GM18867 (cell line): ENCODE measurements around the gene INSRR.

Experiments
- ATAC-seq: cut with Tn5 transposase; IDR thresholded peaks from one replicate; pipeline ENCODE4 v1.9.1; 2021; ENCODE audit warnings: mild to moderate bottlenecking, moderate library complexity; ENCODE audit not compliant: unreplicated experiment

Gene INSRR

GRCh38 chr1:156875341-156875615, 16.4 kb upstream of the INSRR start:
- ATAC-seq, result no peak

GRCh38 chr1:156874572-156875340, 15.8 kb upstream of the INSRR start:
- ATAC-seq, result no peak

DNA sequence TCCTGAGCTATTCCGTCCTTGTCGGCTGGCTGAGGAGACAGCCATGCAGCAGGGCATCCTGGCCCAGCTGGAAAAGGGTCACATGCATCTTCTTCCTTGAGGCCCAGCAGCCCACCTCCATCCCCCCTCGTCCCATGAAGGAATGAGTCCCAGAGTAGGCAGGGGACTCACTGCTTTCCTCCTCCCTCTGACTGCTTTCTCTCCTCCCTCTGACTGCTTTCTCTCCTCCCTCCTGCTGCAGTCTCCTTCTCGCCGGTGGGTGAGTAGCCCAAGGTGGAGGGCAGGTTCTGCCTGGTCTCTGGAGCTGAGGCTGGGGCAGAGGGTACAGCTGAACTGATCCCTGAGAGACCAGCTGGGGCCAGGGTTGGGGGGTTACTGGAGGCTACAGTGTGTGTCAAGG, 15.2 kb upstream of the INSRR start:
- ATAC-seq, result no peak

- no peak for ATAC-seq
These were observed 14.7 kb upstream of the INSRR start for GRCh38 chr1:156873659-156874058.

- ATAC-seq, result no peak
These were observed 10.5 kb upstream of the INSRR start for GRCh38 chr1:156869455-156869854.

DNA sequence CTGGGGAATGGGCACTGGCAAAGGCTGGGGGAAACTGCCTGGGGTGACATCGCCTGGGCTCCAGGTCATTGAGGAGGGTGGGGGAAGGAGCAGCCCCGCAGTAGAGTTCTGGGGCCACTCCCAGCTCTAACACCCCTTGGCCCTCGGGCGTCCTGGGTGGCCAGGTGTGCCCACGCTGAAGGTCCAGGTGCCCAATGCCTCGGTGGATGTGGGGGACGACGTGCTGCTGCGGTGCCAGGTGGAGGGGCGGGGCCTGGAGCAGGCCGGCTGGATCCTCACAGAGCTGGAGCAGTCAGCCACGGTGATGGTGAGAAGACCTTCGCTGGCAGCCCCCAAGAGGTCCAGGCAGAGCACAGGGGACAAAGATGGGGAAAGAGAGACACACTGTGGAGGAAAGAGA, 9.4 kb upstream of the INSRR start:
- no peak for ATAC-seq

DNA sequence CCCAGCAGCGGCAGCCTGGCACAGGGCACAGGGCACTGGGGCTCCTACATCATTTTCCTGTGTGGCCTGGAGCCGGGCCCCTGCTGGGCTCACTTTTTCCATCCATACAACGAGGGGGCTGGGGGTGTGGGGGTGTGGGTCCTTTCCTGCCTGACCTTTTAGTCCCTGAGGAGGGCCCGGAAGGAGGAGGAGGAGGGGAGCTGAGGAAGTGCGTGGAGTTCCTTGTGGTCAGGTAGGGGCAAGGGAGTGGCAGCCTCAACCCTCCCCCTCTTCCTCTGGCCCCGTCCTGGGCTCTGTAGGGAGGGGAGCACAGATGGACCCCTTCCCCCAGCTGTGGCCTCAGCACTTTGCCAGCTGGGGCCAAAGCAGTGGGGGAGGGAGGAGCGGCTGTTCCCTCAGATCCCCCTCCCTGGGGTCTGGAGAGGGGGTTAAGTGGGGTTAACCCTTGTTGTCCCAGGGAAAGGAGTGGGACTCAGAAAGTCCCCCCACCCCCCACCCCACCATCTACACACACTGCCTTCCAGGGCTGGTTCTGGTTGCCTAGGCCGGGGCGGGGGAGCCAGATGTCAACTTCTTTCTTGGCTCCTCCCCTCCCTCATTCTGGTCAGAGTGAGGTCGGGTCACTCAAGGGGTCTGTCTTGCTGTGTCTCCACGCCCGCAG, 7.5 kb upstream of the INSRR start:
- ATAC-seq, result no peak

DNA sequence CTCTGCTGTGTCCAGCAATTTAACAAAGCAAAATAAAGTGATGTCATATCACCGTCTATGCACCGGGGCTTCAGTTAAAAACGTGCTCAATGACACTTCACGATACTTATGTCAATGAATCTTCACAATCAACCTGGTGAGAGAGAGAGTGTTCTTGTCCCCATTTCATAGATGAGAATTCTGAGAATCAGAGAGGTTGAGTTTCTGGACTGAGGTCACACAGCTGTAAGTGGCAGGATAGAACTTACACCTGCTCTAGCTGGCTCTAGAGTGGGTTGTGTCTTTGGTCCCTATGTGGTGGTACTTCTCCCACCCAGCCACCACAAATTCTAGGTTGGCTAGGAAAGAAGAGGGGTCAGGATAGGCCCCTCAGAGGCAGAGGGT, 6.9 kb upstream of the INSRR start:
- ATAC-seq, result no peak

DNA sequence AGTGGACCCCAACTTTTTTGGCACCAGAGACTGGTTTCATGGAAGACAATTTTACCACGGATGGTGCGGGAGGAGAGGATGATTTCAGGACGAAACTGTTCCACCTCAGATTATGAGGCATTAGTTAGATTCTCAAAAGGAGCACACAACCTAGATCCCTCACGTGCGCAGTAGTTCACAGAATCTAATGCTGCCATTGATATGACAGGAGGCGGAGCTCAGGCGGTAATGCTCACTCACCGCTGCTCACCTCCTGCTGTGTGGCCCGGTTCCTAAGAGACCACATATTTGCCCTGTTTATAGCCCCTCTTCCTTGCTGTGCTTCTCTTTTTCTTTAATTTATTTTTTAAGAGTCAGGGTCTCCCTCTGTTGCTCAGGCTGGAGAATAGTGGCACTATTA, 6.3 kb upstream of the INSRR start:
- ATAC-seq, result no peak

GRCh38 chr1:156864796-156865195, 5.9 kb upstream of the INSRR start:
- no peak for ATAC-seq

DNA sequence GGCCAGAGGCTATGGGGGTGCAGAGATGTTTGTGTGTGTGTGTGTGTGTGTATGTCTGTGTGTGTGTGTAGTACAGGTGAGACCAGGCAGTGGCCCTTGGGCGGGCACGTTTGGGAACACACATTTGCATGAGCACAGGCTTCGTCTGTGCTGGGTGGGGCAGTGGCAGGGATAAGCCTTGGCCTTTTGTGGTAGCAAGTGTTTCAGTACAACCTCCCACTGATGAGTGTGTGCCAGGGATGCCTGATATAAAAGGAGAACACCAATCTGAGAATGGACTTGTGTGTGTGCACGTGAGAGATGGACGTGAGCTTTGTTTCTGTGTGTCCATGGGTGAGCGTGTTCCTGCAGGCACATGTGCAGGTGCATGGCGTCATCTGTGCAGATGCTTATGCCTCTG, 4.7 kb upstream of the INSRR start:
- no peak for ATAC-seq

DNA sequence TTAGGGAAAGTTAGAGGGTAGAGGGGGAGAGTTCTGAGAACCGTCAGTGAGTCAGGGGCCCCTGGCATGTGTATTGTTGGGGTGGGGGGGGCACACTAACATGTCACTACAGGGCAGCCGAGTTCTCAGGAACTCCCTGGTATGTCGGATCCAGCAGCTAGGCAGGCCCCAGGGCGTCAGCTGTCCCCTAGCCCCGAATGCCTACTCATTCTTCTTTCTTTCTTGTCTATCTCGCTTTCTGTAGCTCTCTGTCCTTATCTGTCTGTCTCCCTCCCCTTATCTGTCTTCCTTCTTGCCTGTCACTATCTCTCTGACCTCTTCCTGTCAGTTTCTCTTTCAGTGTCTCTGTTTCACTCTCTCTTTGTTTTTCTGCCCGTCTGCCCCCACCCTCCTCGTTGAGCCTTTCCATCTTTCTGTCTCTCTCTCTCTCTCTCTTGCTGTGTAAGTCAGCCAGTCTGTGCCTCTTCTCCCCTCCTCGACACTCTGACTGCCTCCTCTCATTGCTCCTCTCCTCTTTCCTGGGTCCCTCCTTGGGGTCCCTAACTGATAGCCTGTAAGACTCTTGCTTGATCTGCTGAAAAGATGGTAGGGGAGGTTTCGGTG, 4.2 kb upstream of the INSRR start:
- no peak for ATAC-seq

GRCh38 chr1:156862584-156862983, 3.7 kb upstream of the INSRR start:
- no peak for ATAC-seq

DNA sequence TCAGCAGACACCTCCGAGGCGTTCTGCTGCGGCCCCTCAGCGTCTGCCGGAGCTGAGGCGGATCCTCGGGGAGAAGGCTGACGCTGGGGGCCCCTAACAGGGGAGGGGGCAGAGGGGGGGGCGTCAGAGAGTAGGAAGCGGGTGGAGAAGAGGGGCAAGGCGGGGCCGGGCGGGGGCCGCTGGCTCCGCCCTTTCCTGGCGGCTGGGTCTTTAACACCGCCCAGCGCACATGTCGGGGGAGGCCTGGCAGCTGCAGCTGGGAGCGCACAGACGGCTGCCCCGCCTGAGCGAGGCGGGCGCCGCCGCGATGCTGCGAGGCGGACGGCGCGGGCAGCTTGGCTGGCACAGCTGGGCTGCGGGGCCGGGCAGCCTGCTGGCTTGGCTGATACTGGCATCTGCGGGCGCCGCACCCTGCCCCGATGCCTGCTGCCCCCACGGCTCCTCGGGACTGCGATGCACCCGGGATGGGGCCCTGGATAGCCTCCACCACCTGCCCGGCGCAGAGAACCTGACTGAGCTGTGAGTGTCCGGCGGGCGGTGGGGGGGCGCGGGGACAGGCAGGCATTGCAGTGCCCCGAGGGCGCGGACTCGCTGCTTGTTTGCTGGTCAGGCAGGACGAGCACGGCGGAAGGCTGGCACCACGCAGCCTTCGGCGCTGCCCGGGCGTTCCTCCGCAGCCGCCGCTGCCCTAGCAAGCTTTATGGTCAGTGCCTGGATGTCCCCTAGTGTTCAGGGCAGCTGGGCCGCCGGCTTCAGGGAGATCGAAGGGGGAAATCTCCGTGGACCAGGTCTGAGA, 1.9 kb upstream of the INSRR start, which contains the start of gene NTRK1:
TSS of gene NTRK1 (plus strand) at position 238 of the 796 bp plus-strand sequence. CDS start at position 308, 70 bp downstream.
- ATAC-seq, result peak; percentile 41

DNA sequence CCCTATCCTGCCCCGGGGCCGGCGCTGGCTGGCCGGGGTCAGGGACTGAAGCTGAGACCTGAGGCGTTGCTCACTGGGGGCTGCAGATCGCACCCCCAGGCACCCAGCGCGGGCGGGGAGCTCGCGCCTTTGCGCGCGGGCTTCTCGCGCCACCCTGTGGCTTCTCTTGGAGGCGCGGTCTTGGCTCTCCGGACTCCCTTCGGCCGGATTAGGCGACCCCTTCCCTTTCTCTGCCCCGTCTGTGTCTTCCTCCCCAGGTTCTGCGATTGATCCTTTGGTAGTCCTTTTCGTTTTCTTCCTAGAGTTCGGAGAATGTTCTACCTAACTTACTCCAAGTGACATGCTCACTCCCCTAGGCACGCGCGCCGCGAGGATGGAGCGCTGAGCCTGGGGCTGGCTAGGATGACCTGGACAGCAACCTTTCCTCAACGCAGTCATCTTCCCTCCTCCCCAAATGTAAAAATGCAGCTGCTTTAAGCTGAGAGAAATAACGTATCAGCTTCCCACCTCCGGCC, 1.3 kb upstream of the INSRR start:
- ATAC-seq, result peak; percentile 40

- ATAC-seq, result no peak
These were observed 701 bp upstream of the INSRR start for GRCh38 chr1:156859523-156860112.

GRCh38 chr1:156858555-156858956, 361 bp downstream of the INSRR start:
- ATAC-seq, result no peak

- ATAC-seq, result no peak
These were observed 1.4 kb downstream of the INSRR start for GRCh38 chr1:156857532-156857931.

- no peak for ATAC-seq
These were observed 2.6 kb downstream of the INSRR start for GRCh38 chr1:156856282-156856785.

DNA sequence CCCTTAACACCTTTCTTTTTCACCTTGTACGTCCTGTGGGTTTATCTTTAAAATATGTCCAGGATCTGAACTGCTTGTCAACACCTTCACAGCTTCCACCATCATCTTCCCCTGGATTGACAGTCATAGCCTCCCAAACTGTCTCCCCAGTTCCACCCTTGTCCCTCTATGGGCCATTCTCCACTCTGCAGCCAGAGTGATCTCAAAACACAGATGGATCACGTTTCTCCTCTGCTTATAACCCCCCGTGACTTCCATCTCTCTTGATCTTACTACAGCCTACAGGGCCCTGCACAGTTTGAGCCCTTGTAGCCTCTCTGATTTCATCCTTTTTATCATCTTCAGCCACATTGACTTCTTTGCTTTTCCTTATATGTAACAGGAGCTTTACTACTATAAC, 4.3 kb downstream of the INSRR start:
- no peak for ATAC-seq

GRCh38 chr1:156853761-156854160, 5.2 kb downstream of the INSRR start:
- no peak for ATAC-seq
